K562 (cell line): ENCODE measurements around the gene TAF3.

Source experiments
- CBX3 ChIP-seq, 2 experiments: IDR thresholded peaks; 1 replicate in 1 of 2; 2 replicates in 1 of 2; pipeline ENCODE4 v1.6.1; 2012; ENCODE audit warnings: inconsistent platforms in 2 of 2, low read length in 2 of 2, borderline replicate concordance in 1 of 2, control low read depth in 1 of 2
- EP400 ChIP-seq: fragments of 450-650 bp; IDR thresholded peaks from 2 replicates; pipeline ENCODE4 v1.6.1; 2017; ENCODE audit warnings: antibody characterized with exemption, mild to moderate bottlenecking, moderate library complexity
- EZH2 ChIP-seq: IDR thresholded peaks from 2 replicates; pipeline ENCODE4 v1.6.1; 2012; ENCODE audit warnings: low read depth, mild to moderate bottlenecking, inconsistent platforms, low read length, borderline replicate concordance
- MXI1 ChIP-seq: IDR thresholded peaks from 2 replicates; pipeline ENCODE4 v1.6.1; 2011; ENCODE audit warnings: low read depth, mild to moderate bottlenecking, improper control_type of control experiment, low read length
- NONO ChIP-seq, 2 experiments: fragments of 200-400 bp in 1 of 2; fragments of 450-650 bp in 1 of 2; formaldehyde crosslinking in 1 of 2; IDR thresholded peaks; 2 replicates each; pipeline ENCODE4 v1.6.1; 2017; ENCODE audit warnings: low read depth in 2 of 2, mild to moderate bottlenecking in 2 of 2, moderate library complexity in 2 of 2, low read length in 1 of 2
- ZFX ChIP-seq: sonication (generic); formaldehyde crosslinking; IDR thresholded peaks from 2 replicates; pipeline ENCODE4 v1.8.0; 2022; ENCODE audit warnings: mild to moderate bottlenecking, missing genetic modification reagents, moderate library complexity
- TF ChIP-seq, protein P1 (sequence below), 3 experiments: fragments of 200-800 bp in 1 of 3; sonication (Bioruptor generic) in 1 of 3; sonication (generic) in 1 of 3; formaldehyde crosslinking in 1 of 3; IDR thresholded peaks; 2 replicates each; pipeline versions ENCODE4 v1.6.1 to v1.8.0; 2016 to 2022; ENCODE audit warnings: mild to moderate bottlenecking in 2 of 3, missing compliant biosample characterization in 2 of 3, missing genetic modification characterization in 2 of 3, missing genetic modification reagents in 1 of 3
- TF ChIP-seq, protein P2 (sequence below), 3 experiments: IDR thresholded peaks in 2 of 3; conservative IDR thresholded peaks in 1 of 3; 2 replicates each; pipeline ENCODE4 v1.5.1; 2011 to 2012; ENCODE audit warnings: low read length in 3 of 3, mild to moderate bottlenecking in 3 of 3, control low read depth in 2 of 3, improper control_type of control experiment in 1 of 3, inconsistent platforms in 1 of 3, low read depth in 1 of 3, mixed read lengths in 1 of 3, moderate library complexity in 1 of 3; ENCODE audit not compliant: insufficient read depth in 2 of 3

DNA sequence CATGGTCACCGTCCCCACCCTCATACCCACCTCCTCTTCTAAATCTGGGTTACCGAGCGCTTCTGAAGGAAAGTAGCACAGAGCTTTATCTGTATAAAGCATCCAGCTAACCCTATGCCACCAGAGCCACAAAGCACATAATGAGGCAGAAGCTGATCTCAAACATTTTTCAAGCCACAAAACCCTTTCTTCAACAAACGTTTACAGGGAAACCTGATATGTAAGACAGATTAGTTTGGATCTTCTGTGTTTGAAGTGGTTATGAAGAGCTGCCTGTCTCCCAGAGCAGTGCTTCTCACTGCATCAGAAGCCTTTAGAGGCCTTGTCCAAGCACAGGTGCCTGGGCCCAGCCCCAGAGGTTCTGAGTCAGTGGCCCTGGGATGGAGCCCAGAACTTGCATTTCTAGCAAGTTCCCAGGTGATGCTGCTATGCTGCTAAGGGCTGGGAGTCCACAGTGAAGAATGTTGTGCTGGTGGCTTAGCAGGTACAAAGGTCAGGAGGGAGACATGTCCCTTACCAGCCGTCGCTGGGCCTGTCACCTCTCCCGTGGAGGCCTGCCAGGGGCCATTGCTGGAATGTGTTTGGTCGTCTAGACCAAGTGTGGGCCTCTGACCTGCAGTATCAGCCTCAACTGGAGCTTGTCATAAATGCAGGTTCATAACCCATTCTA, 90.4 kb downstream of the TAF3 start:
- no peak for TF ChIP-seq MXI1
- TF ChIP-seq, protein P1, sequence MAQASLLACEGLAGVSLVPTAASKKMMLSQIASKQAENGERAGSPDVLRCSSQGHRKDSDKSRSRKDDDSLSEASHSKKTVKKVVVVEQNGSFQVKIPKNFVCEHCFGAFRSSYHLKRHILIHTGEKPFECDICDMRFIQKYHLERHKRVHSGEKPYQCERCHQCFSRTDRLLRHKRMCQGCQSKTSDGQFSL (CRISPR knock-in tag; IDR thresholded peaks at IDR 0.05) = no peak
- TF ChIP-seq, protein P1 (tag; IDR thresholded peaks at IDR 0.05) = no peak
- no peak for TF ChIP-seq NONO (IDR thresholded peaks at IDR 0.05; ENCODE audit: low read depth in 2 of 2, low read length in 1 of 2)
- no peak for TF ChIP-seq EP400
- no peak for TF ChIP-seq EZH2
- no peak for TF ChIP-seq CBX3 (IDR thresholded peaks at IDR 0.05; ENCODE audit: borderline replicate concordance in 1 of 2, low read length in 2 of 2)
- TF ChIP-seq, protein P2, sequence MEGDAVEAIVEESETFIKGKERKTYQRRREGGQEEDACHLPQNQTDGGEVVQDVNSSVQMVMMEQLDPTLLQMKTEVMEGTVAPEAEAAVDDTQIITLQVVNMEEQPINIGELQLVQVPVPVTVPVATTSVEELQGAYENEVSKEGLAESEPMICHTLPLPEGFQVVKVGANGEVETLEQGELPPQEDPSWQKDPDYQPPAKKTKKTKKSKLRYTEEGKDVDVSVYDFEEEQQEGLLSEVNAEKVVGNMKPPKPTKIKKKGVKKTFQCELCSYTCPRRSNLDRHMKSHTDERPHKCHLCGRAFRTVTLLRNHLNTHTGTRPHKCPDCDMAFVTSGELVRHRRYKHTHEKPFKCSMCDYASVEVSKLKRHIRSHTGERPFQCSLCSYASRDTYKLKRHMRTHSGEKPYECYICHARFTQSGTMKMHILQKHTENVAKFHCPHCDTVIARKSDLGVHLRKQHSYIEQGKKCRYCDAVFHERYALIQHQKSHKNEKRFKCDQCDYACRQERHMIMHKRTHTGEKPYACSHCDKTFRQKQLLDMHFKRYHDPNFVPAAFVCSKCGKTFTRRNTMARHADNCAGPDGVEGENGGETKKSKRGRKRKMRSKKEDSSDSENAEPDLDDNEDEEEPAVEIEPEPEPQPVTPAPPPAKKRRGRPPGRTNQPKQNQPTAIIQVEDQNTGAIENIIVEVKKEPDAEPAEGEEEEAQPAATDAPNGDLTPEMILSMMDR (IDR thresholded peaks at IDR 0.05 in 2 of 3, conservative IDR thresholded peaks at IDR 0.05 in 1 of 3; ENCODE audit: insufficient read depth in 2 of 3, low read depth in 1 of 3, low read length in 3 of 3) = no peak
- no peak for TF ChIP-seq ZFX
